Body of pancreas (tissue), 4 donors: ENCODE results near the gene RP9. TPM values are rescaled to one million over a fixed set of nuclear protein-coding genes. Genes with fewer than 3 reads are reported as not detected.

Experiments used
- ATAC-seq: fragments of 150-250 bp; one replicate; pipeline ENCODE4 v1.9.1; 2016
- DNase-seq, 4 donors: peaks; one replicate each; pipeline ENCODE4 v3.0.0-alpha.2; 2019
- H3K27ac ChIP-seq, 4 donors: fragments of 200-600 bp; sonication (generic); 1 replicate in 3 of 4; 2 replicates in 1 of 4; pipeline versions ENCODE4 v1.5.1 to v1.6.1; 2016 to 2019; ENCODE audit warnings: mild to moderate bottlenecking in 1 of 4, mixed read lengths in 1 of 4, moderate library complexity in 1 of 4
- H3K27me3 ChIP-seq, 2 donors: fragments of 200-600 bp; sonication (generic); one replicate each; pipeline ENCODE4 v1.6.0; 2016; ENCODE audit warnings: mild to moderate bottlenecking in 1 of 2
- H3K36me3 ChIP-seq, 2 donors: fragments of 200-600 bp; sonication (generic); replicated peaks in 1 of 2; 2 replicates each; pipeline ENCODE4 v1.5.1; 2016; ENCODE audit warnings: low read depth in 2 of 2; ENCODE audit not compliant: insufficient read depth in 1 of 2
- H3K4me1 ChIP-seq: fragments of 200-600 bp; sonication (generic); one replicate; pipeline ENCODE4 v1.6.0; 2016
- H3K4me3 ChIP-seq, 2 donors: fragments of 200-600 bp; sonication (generic); 1 replicate in 1 of 2; 2 replicates in 1 of 2; pipeline ENCODE4 v1.5.1; 2016 to 2019
- H3K9me3 ChIP-seq, 3 donors: fragments of 200-600 bp; sonication (generic); 1 replicate in 2 of 3; 2 replicates in 1 of 3; pipeline ENCODE4 v1.5.1; 2016
- POLR2A ChIP-seq, 3 donors: fragments of 450-650 bp; IDR thresholded peaks; one replicate each; pipeline ENCODE4 v1.6.1; 2016; ENCODE audit warnings: antibody characterized with exemption in 3 of 3, mild to moderate bottlenecking in 2 of 3
- WGBS, 2 donors: methylation state at CpG; one replicate each; pipeline ENCODE4 v1.1.5; 2017; 5-methylcytosine and 5-hydroxymethylcytosine counted together
- intact Hi-C: fragments of 100-400 bp; cut with DNase I; formaldehyde crosslinking; loops from one replicate; pipeline ENCODE4 v1.15.1; 2023
- total RNA-seq, 2 donors: library from RNA; depleted of rRNA; stranded (reverse); fragments of >200 nt; gene quantifications; one replicate each; pipeline ENCODE4 v1.1.0, GENCODE V29; 2016
- TF ChIP-seq, protein P1 (sequence below), 7 experiments: fragments of 450-650 bp in 4 of 7; fragments of 200-600 bp in 3 of 7; sonication (generic) in 3 of 7; IDR thresholded peaks; one replicate each; pipeline ENCODE4 v1.5.1; 2016 to 2019; ENCODE audit warnings: antibody characterized with exemption in 7 of 7

The RP9 gene, protein sequence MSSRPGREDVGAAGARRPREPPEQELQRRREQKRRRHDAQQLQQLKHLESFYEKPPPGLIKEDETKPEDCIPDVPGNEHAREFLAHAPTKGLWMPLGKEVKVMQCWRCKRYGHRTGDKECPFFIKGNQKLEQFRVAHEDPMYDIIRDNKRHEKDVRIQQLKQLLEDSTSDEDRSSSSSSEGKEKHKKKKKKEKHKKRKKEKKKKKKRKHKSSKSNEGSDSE
- 1 to 10 TPM; 5.2 to 9.6 TPM for total RNA-seq

DNA sequence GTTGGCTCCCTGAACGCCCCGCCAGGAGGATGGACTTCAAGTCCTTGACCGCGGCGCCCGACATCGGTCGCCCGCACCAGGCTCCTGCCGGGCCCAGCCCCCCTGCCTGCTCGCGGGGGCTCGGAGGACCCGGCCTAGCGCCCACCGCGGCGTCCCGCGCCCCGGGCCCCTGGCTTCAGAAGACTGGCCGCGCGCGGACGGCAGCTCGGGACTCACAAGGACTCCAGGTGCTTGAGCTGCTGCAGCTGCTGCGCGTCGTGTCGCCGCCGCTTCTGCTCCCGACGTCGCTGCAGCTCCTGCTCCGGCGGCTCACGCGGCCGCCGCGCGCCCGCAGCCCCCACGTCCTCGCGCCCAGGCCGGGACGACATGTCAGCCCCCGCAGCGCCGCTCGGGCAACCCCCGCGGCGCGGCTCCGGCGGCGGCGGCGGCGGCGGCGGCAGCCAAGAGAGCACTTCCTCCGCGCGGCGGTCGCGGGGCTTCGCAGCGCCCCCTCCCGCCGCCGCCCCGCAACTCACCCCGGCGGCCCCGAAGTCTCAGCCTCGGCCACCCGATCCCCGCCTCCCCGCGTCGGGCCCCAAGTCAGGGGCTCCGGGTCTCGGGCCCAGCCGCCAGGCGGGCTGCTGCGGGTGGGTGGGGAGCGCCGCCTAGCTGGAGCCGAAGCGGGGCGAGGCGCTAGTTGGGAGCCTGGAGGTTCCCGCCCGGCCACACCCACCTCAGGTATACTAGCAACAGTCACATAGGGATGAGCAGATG is at the start of gene RP9:
RP9 (minus strand) TSS at position 400 of the 753 bp plus-strand sequence; CDS start at position 368, 32 bp downstream.
- no peaks in the 10 kb centered on the region for H3K36me3 ChIP-seq
- H3K27ac ChIP-seq: peak within 1 kb of the TSS; percentile 8 to 86 (median 70)
- WGBS, 2 donors: 0 to 1% methylated on average over 10 to 62 of the region's 100 CpGs
- DNase-seq (peak; percentile 59 to 72 (median 63)), ATAC-seq (peak; percentile 94)
- H3K9me3 ChIP-seq: no peaks in the 10 kb centered on the region
- no peaks in the 10 kb centered on the region for H3K27me3 ChIP-seq
- peak within 1 kb of the TSS; percentile 64 to 99 for H3K4me3 ChIP-seq
- peak in 2 of 3 donors; percentile 41 for TF ChIP-seq POLR2A (IDR thresholded peaks at IDR 0.05)
- TF ChIP-seq, protein P1, sequence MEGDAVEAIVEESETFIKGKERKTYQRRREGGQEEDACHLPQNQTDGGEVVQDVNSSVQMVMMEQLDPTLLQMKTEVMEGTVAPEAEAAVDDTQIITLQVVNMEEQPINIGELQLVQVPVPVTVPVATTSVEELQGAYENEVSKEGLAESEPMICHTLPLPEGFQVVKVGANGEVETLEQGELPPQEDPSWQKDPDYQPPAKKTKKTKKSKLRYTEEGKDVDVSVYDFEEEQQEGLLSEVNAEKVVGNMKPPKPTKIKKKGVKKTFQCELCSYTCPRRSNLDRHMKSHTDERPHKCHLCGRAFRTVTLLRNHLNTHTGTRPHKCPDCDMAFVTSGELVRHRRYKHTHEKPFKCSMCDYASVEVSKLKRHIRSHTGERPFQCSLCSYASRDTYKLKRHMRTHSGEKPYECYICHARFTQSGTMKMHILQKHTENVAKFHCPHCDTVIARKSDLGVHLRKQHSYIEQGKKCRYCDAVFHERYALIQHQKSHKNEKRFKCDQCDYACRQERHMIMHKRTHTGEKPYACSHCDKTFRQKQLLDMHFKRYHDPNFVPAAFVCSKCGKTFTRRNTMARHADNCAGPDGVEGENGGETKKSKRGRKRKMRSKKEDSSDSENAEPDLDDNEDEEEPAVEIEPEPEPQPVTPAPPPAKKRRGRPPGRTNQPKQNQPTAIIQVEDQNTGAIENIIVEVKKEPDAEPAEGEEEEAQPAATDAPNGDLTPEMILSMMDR (IDR thresholded peaks at IDR 0.05): peak in 6 of 7 experiments; percentile 28 to 89 (median 70)
- intact Hi-C loops: no loop called here
- peaks cover 35% of the 10 kb centered on the region for H3K4me1 ChIP-seq

DNA sequence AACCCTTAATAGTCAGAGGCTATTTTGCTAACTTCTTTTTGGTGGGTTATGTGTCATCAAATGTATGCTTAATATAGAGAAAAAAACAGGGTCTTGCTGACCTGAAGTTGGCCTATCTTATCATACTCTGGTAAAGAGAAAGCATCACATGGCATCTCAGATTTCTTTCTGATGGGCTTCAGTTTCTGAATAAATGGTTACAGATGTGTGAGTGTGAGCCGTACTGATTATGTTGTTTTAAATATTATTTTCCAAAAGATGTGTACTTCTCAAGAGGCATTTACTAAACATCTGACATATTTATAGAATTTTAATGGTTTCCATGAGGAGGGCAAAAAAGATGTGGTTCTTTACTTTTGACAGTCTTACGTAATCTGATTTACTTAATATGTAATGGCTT is 48.6 kb upstream of the RP9 start:
- no peaks in the 10 kb centered on the region for H3K36me3 ChIP-seq
- no peak for DNase-seq
- no peak overlapping the region for H3K27ac ChIP-seq
- H3K27me3 ChIP-seq: no peaks in the 10 kb centered on the region
- no peaks in the 10 kb centered on the region for H3K9me3 ChIP-seq
- H3K4me3 ChIP-seq: no peak overlapping the region
- TF ChIP-seq, protein P1 (IDR thresholded peaks at IDR 0.05): no peak
- TF ChIP-seq POLR2A (IDR thresholded peaks at IDR 0.05): no peak
- H3K4me1 ChIP-seq: no peaks in the 10 kb centered on the region
- intact Hi-C loops: no loop called here
- ATAC-seq: no peak
- 49 to 93% methylated on average over 2 of the region's 2 CpGs for WGBS, 2 donors

DNA sequence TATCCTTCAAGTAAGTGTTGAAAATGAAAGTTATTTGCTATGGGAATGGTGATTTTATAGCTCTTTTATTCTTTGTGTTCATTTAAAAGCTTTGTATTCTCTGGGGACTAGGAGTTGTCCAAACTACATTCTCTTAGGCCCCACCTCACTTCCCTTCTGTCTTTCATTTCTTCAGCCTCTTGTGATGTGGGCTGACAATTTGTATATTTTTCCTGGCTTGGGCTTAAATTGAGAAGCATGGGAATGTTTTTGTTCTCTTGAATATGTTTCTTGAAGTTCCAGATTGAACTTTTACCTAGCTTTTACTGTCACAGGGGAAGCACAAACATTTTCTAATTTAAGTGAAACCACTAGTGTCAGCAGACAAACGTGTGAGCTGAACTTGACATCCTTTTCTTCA is 48.1 kb upstream of the RP9 start:
- DNase-seq: no peak
- no peak for TF ChIP-seq POLR2A (IDR thresholded peaks at IDR 0.05)
- TF ChIP-seq, protein P1 (IDR thresholded peaks at IDR 0.05): no peak
- no peak for ATAC-seq
- Histone ChIP-seq H3K4me1 (no peaks in the 10 kb centered on the region), H3K27me3 (no peaks in the 10 kb centered on the region), H3K27ac (no peak overlapping the region), H3K36me3 (no peaks in the 10 kb centered on the region), H3K9me3 (no peaks in the 10 kb centered on the region), H3K4me3 (no peak overlapping the region)
- WGBS, 2 donors: 33 to 46% methylated on average over 1 of the region's 1 CpG
- intact Hi-C loops: no loop called here

DNA sequence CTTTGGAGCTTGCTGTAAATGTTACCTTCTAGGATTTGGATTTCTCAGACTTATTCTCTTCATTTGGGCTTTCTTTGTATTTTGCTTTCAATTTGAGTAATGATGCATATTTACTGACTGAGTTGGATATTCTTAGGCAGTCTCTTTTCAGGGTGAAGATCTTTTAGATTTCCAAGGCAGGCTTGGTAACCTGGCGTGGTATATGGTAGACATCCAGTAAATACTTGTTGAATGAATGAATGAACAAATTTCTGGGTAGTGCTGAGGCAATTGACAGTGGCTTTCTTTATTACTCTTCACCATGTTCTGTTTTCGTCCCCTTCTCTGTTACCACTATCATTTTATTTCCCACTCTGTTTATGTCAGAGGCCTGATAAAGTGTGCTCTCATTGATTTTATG is 47.2 kb upstream of the RP9 start:
- no peak overlapping the region for H3K27ac ChIP-seq
- TF ChIP-seq, protein P1 (IDR thresholded peaks at IDR 0.05): no peak
- no peak for TF ChIP-seq POLR2A (IDR thresholded peaks at IDR 0.05)
- 87 to 97% methylated on average over 2 of the region's 2 CpGs for WGBS, 2 donors

More for the DNA sequence above, 47.2 kb upstream of the RP9 start:
- DNase-seq: no peak
- H3K9me3 ChIP-seq: no peaks in the 10 kb centered on the region
- no peaks in the 10 kb centered on the region for H3K4me1 ChIP-seq
- ATAC-seq: no peak
- no peak overlapping the region for H3K4me3 ChIP-seq
- H3K27me3 ChIP-seq: no peaks in the 10 kb centered on the region
- intact Hi-C loops: no loop called here
- H3K36me3 ChIP-seq: no peaks in the 10 kb centered on the region
